Gastrocnemius medialis (tissue), 4 donors: ENCODE measurements around the gene C4BPB.

Source experiments
- CTCF ChIP-seq, 5 experiments: fragments of 450-650 bp in 3 of 5; fragments of 200-600 bp in 2 of 5; sonication (generic) in 2 of 5; IDR thresholded peaks in 4 of 5; conservative IDR thresholded peaks in 1 of 5; 1 replicate in 4 of 5; 2 replicates in 1 of 5; pipeline ENCODE4 v1.5.1; 2016 to 2019; ENCODE audit warnings: antibody characterized with exemption in 5 of 5, mild to moderate bottlenecking in 3 of 5, moderate library complexity in 3 of 5
- POLR2A ChIP-seq, 2 donors: fragments of 450-650 bp; IDR thresholded peaks; one replicate each; pipeline ENCODE4 v1.6.1; 2017; ENCODE audit warnings: antibody characterized with exemption in 2 of 2, mild to moderate bottlenecking in 2 of 2, moderate library complexity in 2 of 2

- TF ChIP-seq CTCF (IDR thresholded peaks at IDR 0.05 in 4 of 5, conservative IDR thresholded peaks at IDR 0.05 in 1 of 5) (no peak), POLR2A (IDR thresholded peaks at IDR 0.05) (no peak)
These were observed 14.0 kb downstream of the C4BPB start for GRCh38 chr1:207102659-207103058.
